NCI-H1105 treated with DMSO at 0.1 percent for 48 hours (cell line): ENCODE data around the gene CYP24A1.
A peak's percentile ranks its signal among the peaks of the same experiment; 100 is the strongest.

Experiments
- DNase-seq: peaks from one replicate; lab custom pipeline; 2025; lab: John Stamatoyannopoulos, UW

Gene CYP24A1

GRCh38 chr20:54156981-54157835 is 16.6 kb downstream of the CYP24A1 start:
- no peak for DNase-seq

- no peak for DNase-seq
Observed at GRCh38 chr20:54156522-54156921, 17.3 kb downstream of the CYP24A1 start.

GRCh38 chr20:54155736-54156317 is 18.0 kb downstream of the CYP24A1 start:
- no peak for DNase-seq

- no peak for DNase-seq
Observed at GRCh38 chr20:54154439-54154838, 19.3 kb downstream of the CYP24A1 start.

- DNase-seq: no peak
Observed at GRCh38 chr20:54153847-54154246, 19.9 kb downstream of the CYP24A1 start.

- DNase-seq: no peak
Observed at GRCh38 chr20:54153041-54153327, 20.8 kb downstream of the CYP24A1 start.

- DNase-seq: no peak
Observed at GRCh38 chr20:54152227-54153040, 21.4 kb downstream of the CYP24A1 start.

GRCh38 chr20:54151511-54152226 is 22.1 kb downstream of the CYP24A1 start:
- no peak for DNase-seq

GRCh38 chr20:54151075-54151439 is 22.7 kb downstream of the CYP24A1 start:
- no peak for DNase-seq

- no peak for DNase-seq
Observed at GRCh38 chr20:54149765-54150264, 24.0 kb downstream of the CYP24A1 start.

- DNase-seq: peak; percentile 92
Observed at GRCh38 chr20:54148947-54149764, 24.6 kb downstream of the CYP24A1 start.

GRCh38 chr20:54146672-54147071 is 27.1 kb downstream of the CYP24A1 start:
- DNase-seq: no peak

- DNase-seq: no peak
Observed at GRCh38 chr20:54144847-54145414, 28.9 kb downstream of the CYP24A1 start.

- no peak for DNase-seq
Observed at GRCh38 chr20:54140927-54141566, 32.7 kb downstream of the CYP24A1 start.

GRCh38 chr20:54140486-54140885 is 33.3 kb downstream of the CYP24A1 start:
- no peak for DNase-seq

GRCh38 chr20:54140067-54140466 is 33.7 kb downstream of the CYP24A1 start:
- no peak for DNase-seq

GRCh38 chr20:54139188-54139587 is 34.6 kb downstream of the CYP24A1 start:
- DNase-seq: no peak

GRCh38 chr20:54138427-54138826 is 35.4 kb downstream of the CYP24A1 start:
- no peak for DNase-seq

GRCh38 chr20:54137115-54137514 is 36.7 kb downstream of the CYP24A1 start:
- DNase-seq: no peak

- DNase-seq: no peak
Observed at GRCh38 chr20:54134445-54135220, 39.2 kb downstream of the CYP24A1 start.
